MM.1S (cell line): ENCODE data around the gene DNLZ.

Source experiments
- DNase-seq: peaks from one replicate; pipeline ENCODE4 v3.0.0-alpha.2; 2015
- H2AFZ ChIP-seq: fragments of 300-600 bp; sonication (generic); 2 replicates; pipeline ENCODE4 v1.6.0; 2016; ENCODE audit warnings: antibody characterized with exemption, low read length
- H3F3A ChIP-seq: fragments of 300-600 bp; sonication (generic); 2 replicates; pipeline ENCODE4 v1.6.1; 2016; ENCODE audit warnings: mild to moderate bottlenecking, antibody characterized with exemption, low read length, moderate library complexity, mixed read lengths; ENCODE audit not compliant: insufficient read depth
- H3K27ac ChIP-seq: fragments of 300-600 bp; sonication (generic); 2 replicates; pipeline ENCODE4 v1.5.1; 2016; ENCODE audit warnings: mild to moderate bottlenecking, low read length
- H3K27me3 ChIP-seq: fragments of 300-600 bp; sonication (generic); replicated peaks from 2 replicates; pipeline ENCODE4 v1.6.0; 2016; ENCODE audit warnings: low read length; ENCODE audit not compliant: insufficient read depth
- H3K36me3 ChIP-seq: fragments of 300-600 bp; sonication (generic); replicated peaks from 2 replicates; pipeline ENCODE4 v1.6.1; 2016; ENCODE audit warnings: mild to moderate bottlenecking, low read length, mixed read lengths; ENCODE audit not compliant: insufficient read depth
- H3K4me1 ChIP-seq: fragments of 300-600 bp; sonication (generic); 2 replicates; pipeline ENCODE4 v1.6.1; 2016; ENCODE audit warnings: low read length, mixed read lengths
- H3K4me2 ChIP-seq: fragments of 300-600 bp; sonication (generic); 2 replicates; pipeline ENCODE4 v1.6.0; 2016; ENCODE audit warnings: low read depth, low read length
- H3K4me3 ChIP-seq: fragments of 300-600 bp; sonication (generic); 2 replicates; pipeline ENCODE4 v1.5.1; 2016; ENCODE audit warnings: low read length, mixed read lengths
- H3K79me2 ChIP-seq: fragments of 300-600 bp; sonication (generic); 2 replicates; pipeline ENCODE4 v1.6.1; 2016; ENCODE audit warnings: mixed run types, low read length, mixed read lengths
- H3K9ac ChIP-seq: fragments of 300-600 bp; sonication (generic); 2 replicates; pipeline ENCODE4 v1.6.1; 2016; ENCODE audit warnings: low read length, mixed read lengths
- H3K9me2 ChIP-seq: fragments of 300-600 bp; sonication (generic); replicated peaks from 2 replicates; pipeline ENCODE4 v1.6.1; 2016; ENCODE audit warnings: mild to moderate bottlenecking, low read length, mixed read lengths; ENCODE audit not compliant: insufficient read depth
- H3K9me3 ChIP-seq: fragments of 300-600 bp; sonication (generic); replicated peaks from 2 replicates; pipeline ENCODE4 v1.6.1; 2016; ENCODE audit warnings: mild to moderate bottlenecking, low read length, mixed read lengths; ENCODE audit not compliant: insufficient read depth
- H4K20me1 ChIP-seq: fragments of 300-600 bp; sonication (generic); 2 replicates; pipeline ENCODE4 v1.6.1; 2016; ENCODE audit warnings: mild to moderate bottlenecking, low read length, moderate library complexity, mixed read lengths; ENCODE audit not compliant: insufficient read depth
- CTCF ChIP-seq: fragments of 300-600 bp; sonication (generic); IDR thresholded peaks from 2 replicates; pipeline ENCODE4 v1.5.1; 2016; ENCODE audit warnings: antibody characterized with exemption, low read length, mixed read lengths
- EZH2 ChIP-seq: fragments of 300-600 bp; sonication (generic); optimal IDR thresholded peaks from 2 replicates; pipeline ENCODE3; 2017; ENCODE audit warnings: low read depth, mild to moderate bottlenecking, antibody characterized with exemption, low read length, mixed read lengths
- EZH2phosphoT487 ChIP-seq: fragments of 300-600 bp; sonication (generic); IDR thresholded peaks from 2 replicates; pipeline ENCODE4 v1.6.1; 2018; ENCODE audit warnings: antibody characterized with exemption, low read length

The DNLZ gene

GRCh38 chr9:136327304-136327974 lies 36.1 kb downstream of the DNLZ start, which contains the start of gene GPSM1:
Gene GPSM1 (plus strand): TSS chr9:136327539. CDS start chr9:136327696, 157 bp downstream.
- DNase-seq = no peak
- Histone ChIP-seq H3K27ac (no peak within 1 kb of the TSS), H2AFZ (no peak within 1 kb of the TSS)

GRCh38 chr9:136326761-136327303 lies 36.7 kb downstream of the DNLZ start:
- TF ChIP-seq EZH2phosphoT487 = no peak
- TF ChIP-seq EZH2 = no peak
- TF ChIP-seq CTCF = no peak
- Histone ChIP-seq H3K27me3 (peaks cover 92% of the 10 kb centered on the region), H3K9ac (no peak overlapping the region), H3K4me1 (peaks cover under 1% of the 10 kb centered on the region; the same call in 1 of the 2 replicates), H3K36me3 (no peaks in the 10 kb centered on the region), H4K20me1 (no peaks in the 10 kb centered on the region), H3K79me2 (no peaks in the 10 kb centered on the region), H3K4me3 (no peak overlapping the region), H3K9me3 (no peaks in the 10 kb centered on the region), H2AFZ (no peak overlapping the region), H3K4me2 (no peak overlapping the region), H3K27ac (no peak overlapping the region), H3F3A (no peaks in the 10 kb centered on the region), H3K9me2 (no peaks in the 10 kb centered on the region)
- no peak for DNase-seq

More at GRCh38 chr9:136327304-136327974, 36.1 kb downstream of the DNLZ start, which contains the start of gene GPSM1:
- H3K9me3 ChIP-seq = no peaks in the 10 kb centered on the region
- TF ChIP-seq CTCF = no peak
- no peak for TF ChIP-seq EZH2phosphoT487
- TF ChIP-seq EZH2 = no peak
- peaks cover 6% of the 10 kb centered on the region; the same call in 1 of the 2 replicates for H3K4me1 ChIP-seq
- no peaks in the 10 kb centered on the region for H3K9me2 ChIP-seq
- H3K36me3 ChIP-seq = no peaks in the 10 kb centered on the region
- H3K9ac ChIP-seq = no peak within 1 kb of the TSS
- H3K27me3 ChIP-seq = peaks cover 92% of the 10 kb centered on the region
- no peak within 1 kb of the TSS for H3K4me2 ChIP-seq
- H3F3A ChIP-seq = no peaks in the 10 kb centered on the region
- H4K20me1 ChIP-seq = no peaks in the 10 kb centered on the region
- H3K79me2 ChIP-seq = no peaks in the 10 kb centered on the region
- H3K4me3 ChIP-seq = no peak within 1 kb of the TSS

- Histone ChIP-seq H3K79me2 (no peaks in the 10 kb centered on the region), H3F3A (no peaks in the 10 kb centered on the region), H3K4me1 (no peaks in the 10 kb centered on the region), H3K27me3 (peaks cover 92% of the 10 kb centered on the region), H3K9me3 (no peaks in the 10 kb centered on the region), H3K9ac (no peak overlapping the region), H3K27ac (no peak overlapping the region), H3K4me3 (no peak overlapping the region), H3K36me3 (no peaks in the 10 kb centered on the region), H4K20me1 (no peaks in the 10 kb centered on the region), H3K9me2 (no peaks in the 10 kb centered on the region), H3K4me2 (no peak overlapping the region), H2AFZ (no peak overlapping the region)
- DNase-seq = no peak
- TF ChIP-seq CTCF (no peak), EZH2phosphoT487 (no peak), EZH2 (no peak)
These were observed 37.3 kb downstream of the DNLZ start for GRCh38 chr9:136326061-136326760.
